Fibroblast of mammary gland (primary cell): ENCODE data around the gene NSD1.

Experiments used
- DNase-seq: peaks from one replicate; pipeline ENCODE4 v3.0.0-alpha.2; 2010; ENCODE audit warnings: low read depth
- H3K4me3 ChIP-seq: 2 replicates; pipeline ENCODE4 v1.5.1; 2011; ENCODE audit warnings: low read depth, mild to moderate bottlenecking, low read length, moderate library complexity; ENCODE audit not compliant: control insufficient read depth
- CTCF ChIP-seq: conservative IDR thresholded peaks from 2 replicates; pipeline ENCODE4 v1.5.1; 2011; ENCODE audit warnings: low read depth, low read length, inconsistent platforms; ENCODE audit not compliant: control insufficient read depth, insufficient read depth

Gene NSD1

GRCh38 chr5:177131019-177131320 lies 2.6 kb upstream of the NSD1 start:
- no peak for DNase-seq
- TF ChIP-seq CTCF, result no peak

GRCh38 chr5:177131352-177132135 lies 2.0 kb upstream of the NSD1 start:
- no peak for DNase-seq
- no peak overlapping the region for H3K4me3 ChIP-seq
- no peak for TF ChIP-seq CTCF

More at GRCh38 chr5:177131019-177131320, 2.6 kb upstream of the NSD1 start:
- H3K4me3 ChIP-seq, result no peak overlapping the region

GRCh38 chr5:177132136-177133095 lies 1.2 kb upstream of the NSD1 start:
- no peak for TF ChIP-seq CTCF
- peak; percentile 19 for DNase-seq
- peak overlapping the region; percentile 24 for H3K4me3 ChIP-seq

- peak overlapping the region; percentile 59 for H3K4me3 ChIP-seq
- no peak for TF ChIP-seq CTCF
- DNase-seq, result peak; percentile 26
Observed at GRCh38 chr5:177133853-177134696, 502 bp downstream of the NSD1 start.

GRCh38 chr5:177134697-177135225 lies 1.2 kb downstream of the NSD1 start:
- no peak for DNase-seq

More at GRCh38 chr5:177134697-177135225, 1.2 kb downstream of the NSD1 start:
- no peak for TF ChIP-seq CTCF
- H3K4me3 ChIP-seq, result peak overlapping the region; percentile 59
